ENCODE results near the gene SLC5A1.

SLC5A1 gene

GRCh38 chr22:32050678-32051515 is 7.8 kb downstream of the SLC5A1 start:
- TF ChIP-seq EZH2phosphoT487 (IDR thresholded peaks at IDR 0.05; ENCODE audit: borderline replicate concordance, low read length), result no peak
- TF ChIP-seq, protein P1, sequence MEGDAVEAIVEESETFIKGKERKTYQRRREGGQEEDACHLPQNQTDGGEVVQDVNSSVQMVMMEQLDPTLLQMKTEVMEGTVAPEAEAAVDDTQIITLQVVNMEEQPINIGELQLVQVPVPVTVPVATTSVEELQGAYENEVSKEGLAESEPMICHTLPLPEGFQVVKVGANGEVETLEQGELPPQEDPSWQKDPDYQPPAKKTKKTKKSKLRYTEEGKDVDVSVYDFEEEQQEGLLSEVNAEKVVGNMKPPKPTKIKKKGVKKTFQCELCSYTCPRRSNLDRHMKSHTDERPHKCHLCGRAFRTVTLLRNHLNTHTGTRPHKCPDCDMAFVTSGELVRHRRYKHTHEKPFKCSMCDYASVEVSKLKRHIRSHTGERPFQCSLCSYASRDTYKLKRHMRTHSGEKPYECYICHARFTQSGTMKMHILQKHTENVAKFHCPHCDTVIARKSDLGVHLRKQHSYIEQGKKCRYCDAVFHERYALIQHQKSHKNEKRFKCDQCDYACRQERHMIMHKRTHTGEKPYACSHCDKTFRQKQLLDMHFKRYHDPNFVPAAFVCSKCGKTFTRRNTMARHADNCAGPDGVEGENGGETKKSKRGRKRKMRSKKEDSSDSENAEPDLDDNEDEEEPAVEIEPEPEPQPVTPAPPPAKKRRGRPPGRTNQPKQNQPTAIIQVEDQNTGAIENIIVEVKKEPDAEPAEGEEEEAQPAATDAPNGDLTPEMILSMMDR (IDR thresholded peaks at IDR 0.05; ENCODE audit: low read depth, low read length, poor library complexity, severe bottlenecking), result no peak
- Histone ChIP-seq H3F3A (ENCODE audit: control insufficient read depth, insufficient read depth) (no peaks in the 10 kb centered on the region), H3K4me1 (ENCODE audit: control insufficient read depth, low read length) (no peaks in the 10 kb centered on the region), H3K9me3 (ENCODE audit: control insufficient read depth, insufficient read depth, low read length) (no peaks in the 10 kb centered on the region), H3K4me3 (ENCODE audit: low read length) (no peak overlapping the region), H3K27me3 (ENCODE audit: control insufficient read depth, low read length) (peaks cover 16% of the 10 kb centered on the region), H3K9me2 (replicated peaks; ENCODE audit: control insufficient read depth, low read length) (no peaks in the 10 kb centered on the region), H3K4me2 (ENCODE audit: low read length) (no peak overlapping the region), H3K79me2 (ENCODE audit: control insufficient read depth, low read length) (no peaks in the 10 kb centered on the region), H4K20me1 (ENCODE audit: control insufficient read depth, insufficient read depth, low read depth, low read length) (no peaks in the 10 kb centered on the region), H3K27ac (ENCODE audit: low read depth, low read length) (no peak overlapping the region), H3K36me3 (ENCODE audit: control insufficient read depth, low read length) (no peaks in the 10 kb centered on the region)

GRCh38 chr22:32052244-32052643 is 9.2 kb downstream of the SLC5A1 start:
- no peak overlapping the region for H3K4me2 ChIP-seq (ENCODE audit: low read length)
- H3K4me1 ChIP-seq (ENCODE audit: control insufficient read depth, low read length), result no peaks in the 10 kb centered on the region
- peaks cover 6% of the 10 kb centered on the region for H3K27me3 ChIP-seq (ENCODE audit: control insufficient read depth, low read length)
- no peaks in the 10 kb centered on the region for H3K79me2 ChIP-seq (ENCODE audit: control insufficient read depth, low read length)
- H3K27ac ChIP-seq (ENCODE audit: low read depth, low read length), result no peak overlapping the region
- no peaks in the 10 kb centered on the region for H3K36me3 ChIP-seq (ENCODE audit: control insufficient read depth, low read length)
- H4K20me1 ChIP-seq (ENCODE audit: control insufficient read depth, insufficient read depth, low read depth, low read length), result no peaks in the 10 kb centered on the region
- H3K4me3 ChIP-seq (ENCODE audit: low read length), result no peak overlapping the region
- TF ChIP-seq EZH2phosphoT487 (IDR thresholded peaks at IDR 0.05; ENCODE audit: borderline replicate concordance, low read length), result no peak
- TF ChIP-seq, protein P1 (IDR thresholded peaks at IDR 0.05; ENCODE audit: low read depth, low read length, poor library complexity, severe bottlenecking), result no peak
- H3F3A ChIP-seq (ENCODE audit: control insufficient read depth, insufficient read depth), result no peaks in the 10 kb centered on the region
- no peaks in the 10 kb centered on the region for H3K9me2 ChIP-seq (replicated peaks; ENCODE audit: control insufficient read depth, low read length)
- H3K9me3 ChIP-seq (ENCODE audit: control insufficient read depth, insufficient read depth, low read length), result no peaks in the 10 kb centered on the region

- peaks cover 6% of the 10 kb centered on the region for H3K27me3 ChIP-seq (ENCODE audit: control insufficient read depth, low read length)
- H3K79me2 ChIP-seq (ENCODE audit: control insufficient read depth, low read length), result no peaks in the 10 kb centered on the region
- H3K9me2 ChIP-seq (replicated peaks; ENCODE audit: control insufficient read depth, low read length), result no peaks in the 10 kb centered on the region
- no peak overlapping the region for H3K27ac ChIP-seq (ENCODE audit: low read depth, low read length)
- no peaks in the 10 kb centered on the region for H3K36me3 ChIP-seq (ENCODE audit: control insufficient read depth, low read length)
- no peaks in the 10 kb centered on the region for H3K9me3 ChIP-seq (ENCODE audit: control insufficient read depth, insufficient read depth, low read length)
- H3K4me1 ChIP-seq (ENCODE audit: control insufficient read depth, low read length), result no peaks in the 10 kb centered on the region
- H3K4me2 ChIP-seq (ENCODE audit: low read length), result no peak overlapping the region
- no peak overlapping the region for H3K4me3 ChIP-seq (ENCODE audit: low read length)
- no peaks in the 10 kb centered on the region for H3F3A ChIP-seq (ENCODE audit: control insufficient read depth, insufficient read depth)
- TF ChIP-seq, protein P1 (IDR thresholded peaks at IDR 0.05; ENCODE audit: low read depth, low read length, poor library complexity, severe bottlenecking), result no peak
- TF ChIP-seq EZH2phosphoT487 (IDR thresholded peaks at IDR 0.05; ENCODE audit: borderline replicate concordance, low read length), result no peak
- no peaks in the 10 kb centered on the region for H4K20me1 ChIP-seq (ENCODE audit: control insufficient read depth, insufficient read depth, low read depth, low read length)
Observed at GRCh38 chr22:32052936-32053791, 10.1 kb downstream of the SLC5A1 start.
